Measurements from ENCODE around the gene MEIS2.

GRCh38 chr15:36883713-36884517, 216.4 kb downstream of the MEIS2 start:
- TF ChIP-seq POLR2A (IDR thresholded peaks at IDR 0.05) (no peak), CTCF (IDR thresholded peaks at IDR 0.05) (peak; percentile 67 to 77 (median 76)), EP300 (IDR thresholded peaks at IDR 0.05) (no peak)
